SK-N-MC (cell line): ENCODE measurements around the gene KANTR.

ENCODE experiments used
- EZH2 ChIP-seq: fragments of 200-600 bp; sonication (generic); IDR thresholded peaks from one replicate; pipeline ENCODE4 v1.6.1; 2017; ENCODE audit warnings: antibody characterized with exemption
- POLR2AphosphoS5 ChIP-seq: IDR thresholded peaks from 2 replicates; pipeline ENCODE4 v1.6.1; 2012; ENCODE audit warnings: mild to moderate bottlenecking, low read depth, low read length, borderline replicate concordance

GRCh38 chrX:53171356-53171755, 77.4 kb downstream of the KANTR start:
- no peak for TF ChIP-seq POLR2AphosphoS5
- TF ChIP-seq EZH2: no peak
